GM12875 (cell line): ENCODE results near the gene PHLDA3.

Experiments
- H3K4me3 ChIP-seq: one replicate; pipeline ENCODE4 v1.5.1; 2011; ENCODE audit warnings: low read depth, low read length, control low read depth
- CTCF ChIP-seq: IDR thresholded peaks from 2 replicates; pipeline ENCODE4 v1.5.1; 2011; ENCODE audit warnings: low read depth, mild to moderate bottlenecking, control low read depth, inconsistent platforms, low read length, moderate library complexity, borderline replicate concordance; ENCODE audit not compliant: insufficient read depth

The PHLDA3 gene

GRCh38 chr1:201419746-201420607 is 49.0 kb downstream of the PHLDA3 start:
- no peak for TF ChIP-seq CTCF
- no peak overlapping the region for H3K4me3 ChIP-seq

GRCh38 chr1:201419256-201419655 is 49.7 kb downstream of the PHLDA3 start:
- no peak for TF ChIP-seq CTCF
- H3K4me3 ChIP-seq: no peak overlapping the region

- H3K4me3 ChIP-seq: no peak overlapping the region
- TF ChIP-seq CTCF: no peak
Observed at GRCh38 chr1:201418461-201418860, 50.5 kb downstream of the PHLDA3 start.
